ENCODE measurements around the gene SUMF1.
"Not testable (repeated sequence)": the region's sequence is repeated elsewhere in the genome, so short reads cannot be mapped to it uniquely, and the experiment has no call there.

The SUMF1 gene

GRCh38 chr3:4471907-4472306 is 4.8 kb upstream of the SUMF1 start:
- no peak overlapping the region for H3K4me3 ChIP-seq (ENCODE audit: low read depth, low read length)
- TF ChIP-seq CTCF (IDR thresholded peaks at IDR 0.05; ENCODE audit: low read depth, low read length), result no peak

GRCh38 chr3:4467522-4467867 is 426 bp upstream of the SUMF1 start:
- TF ChIP-seq CTCF (IDR thresholded peaks at IDR 0.05; ENCODE audit: low read depth, low read length), result no peak
- peak overlapping the region; percentile 97 for H3K4me3 ChIP-seq (ENCODE audit: low read depth, low read length)

GRCh38 chr3:4464576-4464975 is 2.5 kb downstream of the SUMF1 start:
- TF ChIP-seq CTCF (IDR thresholded peaks at IDR 0.05; ENCODE audit: low read depth, low read length), result no peak
- no peak overlapping the region for H3K4me3 ChIP-seq (ENCODE audit: low read depth, low read length)

GRCh38 chr3:4462369-4463040 is 4.6 kb downstream of the SUMF1 start:
- TF ChIP-seq CTCF (IDR thresholded peaks at IDR 0.05; ENCODE audit: low read depth, low read length), result no peak

GRCh38 chr3:4461468-4462090 is 5.5 kb downstream of the SUMF1 start:
- TF ChIP-seq CTCF (IDR thresholded peaks at IDR 0.05; ENCODE audit: low read depth, low read length), result no peak
- no peak overlapping the region for H3K4me3 ChIP-seq (ENCODE audit: low read depth, low read length)

More at GRCh38 chr3:4462369-4463040, 4.6 kb downstream of the SUMF1 start:
- H3K4me3 ChIP-seq (ENCODE audit: low read depth, low read length), result no peak overlapping the region

- H3K4me3 ChIP-seq (ENCODE audit: low read depth, low read length), result no peak overlapping the region
- no peak for TF ChIP-seq CTCF (IDR thresholded peaks at IDR 0.05; ENCODE audit: low read depth, low read length)
Observed at GRCh38 chr3:4460334-4460733, 6.7 kb downstream of the SUMF1 start.

GRCh38 chr3:4458961-4459360 is 8.1 kb downstream of the SUMF1 start:
- no peak overlapping the region for H3K4me3 ChIP-seq (ENCODE audit: low read depth, low read length)
- no peak for TF ChIP-seq CTCF (IDR thresholded peaks at IDR 0.05; ENCODE audit: low read depth, low read length)

- H3K4me3 ChIP-seq (ENCODE audit: low read depth, low read length), result not testable (repeated sequence)
Observed at GRCh38 chr3:4456780-4457179, 10.3 kb downstream of the SUMF1 start.

Measured in WI38 (cell line).